ENCODE measurements around the gene CCDC9B.

CCDC9B gene

DNA sequence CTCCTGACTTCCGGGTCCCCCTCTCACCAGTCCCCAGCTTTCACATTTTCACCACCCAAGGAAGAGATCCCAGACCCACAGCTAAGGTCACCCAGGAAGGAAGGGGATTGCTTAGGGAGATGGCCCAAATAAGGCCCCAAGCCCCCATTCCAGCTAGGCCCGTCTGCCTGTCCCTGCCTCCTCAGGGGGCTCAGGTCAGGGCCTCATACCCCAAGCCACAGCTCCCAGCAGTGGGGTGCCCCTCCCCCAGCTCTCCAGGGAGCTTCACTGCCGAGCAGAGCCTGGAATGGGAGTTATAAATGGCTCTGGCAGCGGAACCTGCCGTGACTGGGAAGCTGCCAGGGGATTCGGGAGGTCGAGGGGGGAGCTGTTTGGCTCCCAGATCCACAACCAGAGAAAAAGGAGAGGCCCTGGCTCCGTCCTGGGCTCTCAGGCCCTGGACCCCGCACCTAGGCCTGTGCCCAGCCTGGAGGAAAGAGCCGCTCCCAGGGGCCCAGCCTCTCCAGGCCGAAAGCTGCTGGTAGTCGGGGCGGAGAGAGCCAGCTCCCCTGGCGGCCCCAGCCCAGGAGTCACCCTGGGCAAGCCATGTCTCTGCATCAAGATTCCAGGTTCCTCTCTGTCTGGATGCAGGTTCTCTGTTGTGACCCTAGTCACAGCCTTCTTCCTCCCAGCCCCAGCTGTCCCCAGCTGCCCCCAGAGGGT is 550 bp downstream of the CCDC9B start:
- TF ChIP-seq EZH2 (IDR thresholded peaks at IDR 0.05; ENCODE audit: borderline replicate concordance, low read depth, low read length, severe bottlenecking): no peak
- TF ChIP-seq, protein P1, sequence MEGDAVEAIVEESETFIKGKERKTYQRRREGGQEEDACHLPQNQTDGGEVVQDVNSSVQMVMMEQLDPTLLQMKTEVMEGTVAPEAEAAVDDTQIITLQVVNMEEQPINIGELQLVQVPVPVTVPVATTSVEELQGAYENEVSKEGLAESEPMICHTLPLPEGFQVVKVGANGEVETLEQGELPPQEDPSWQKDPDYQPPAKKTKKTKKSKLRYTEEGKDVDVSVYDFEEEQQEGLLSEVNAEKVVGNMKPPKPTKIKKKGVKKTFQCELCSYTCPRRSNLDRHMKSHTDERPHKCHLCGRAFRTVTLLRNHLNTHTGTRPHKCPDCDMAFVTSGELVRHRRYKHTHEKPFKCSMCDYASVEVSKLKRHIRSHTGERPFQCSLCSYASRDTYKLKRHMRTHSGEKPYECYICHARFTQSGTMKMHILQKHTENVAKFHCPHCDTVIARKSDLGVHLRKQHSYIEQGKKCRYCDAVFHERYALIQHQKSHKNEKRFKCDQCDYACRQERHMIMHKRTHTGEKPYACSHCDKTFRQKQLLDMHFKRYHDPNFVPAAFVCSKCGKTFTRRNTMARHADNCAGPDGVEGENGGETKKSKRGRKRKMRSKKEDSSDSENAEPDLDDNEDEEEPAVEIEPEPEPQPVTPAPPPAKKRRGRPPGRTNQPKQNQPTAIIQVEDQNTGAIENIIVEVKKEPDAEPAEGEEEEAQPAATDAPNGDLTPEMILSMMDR (IDR thresholded peaks at IDR 0.05; ENCODE audit: borderline replicate concordance, extremely low read depth, low read length, poor library complexity, severe bottlenecking): no peak
- Histone ChIP-seq H3K9ac (ENCODE audit: low read depth, low read length) (no peak overlapping the region), H3K36me3 (ENCODE audit: insufficient read depth, low read length) (no peaks in the 10 kb centered on the region), H3K79me2 (ENCODE audit: insufficient read depth, low read length) (no peaks in the 10 kb centered on the region), H2AFZ (ENCODE audit: low read depth, low read length) (no peak overlapping the region), H3K27ac (ENCODE audit: low read length) (no peak overlapping the region), H3K4me1 (ENCODE audit: insufficient read depth, low read length) (peaks cover 15% of the 10 kb centered on the region), H3K27me3 (ENCODE audit: insufficient read depth, low read length, poor library complexity) (no peaks in the 10 kb centered on the region), H3K4me3 (ENCODE audit: low read depth in 1 of 2, low read length in 2 of 2) (no peak overlapping the region), H4K20me1 (ENCODE audit: insufficient read depth, low read length) (no peaks in the 10 kb centered on the region), H3K4me2 (ENCODE audit: insufficient read depth, low read length) (no peak overlapping the region), H3K9me3 (ENCODE audit: insufficient read depth, low read length, severe bottlenecking) (no peaks in the 10 kb centered on the region)
- ATAC-seq (ENCODE audit: insufficient read depth, low read depth) (no peak), DNase-seq (no peak)

DNA sequence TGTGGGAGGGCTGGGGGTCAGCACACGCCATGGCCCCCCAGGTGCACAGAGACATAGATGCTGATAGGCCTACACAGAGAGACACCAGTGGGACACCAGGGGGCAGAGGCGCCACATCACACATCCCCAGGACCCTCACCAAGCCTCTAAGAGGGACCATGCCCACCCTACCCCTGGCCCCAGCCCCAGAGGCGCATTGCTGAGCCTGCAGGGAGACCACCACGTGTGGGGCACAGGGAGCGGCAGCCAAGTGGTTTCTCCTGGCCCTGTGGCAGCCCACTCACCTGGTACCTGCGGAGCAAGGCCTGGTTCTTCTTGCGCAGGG is 1.2 kb downstream of the CCDC9B start:
- H3K27ac ChIP-seq (ENCODE audit: low read length): no peak overlapping the region
- no peaks in the 10 kb centered on the region for H3K79me2 ChIP-seq (ENCODE audit: insufficient read depth, low read length)
- no peaks in the 10 kb centered on the region for H3K27me3 ChIP-seq (ENCODE audit: insufficient read depth, low read length, poor library complexity)
- H2AFZ ChIP-seq (ENCODE audit: low read depth, low read length): no peak overlapping the region
- no peak overlapping the region for H3K4me2 ChIP-seq (ENCODE audit: insufficient read depth, low read length)
- TF ChIP-seq, protein P1 (IDR thresholded peaks at IDR 0.05; ENCODE audit: borderline replicate concordance, extremely low read depth, low read length, poor library complexity, severe bottlenecking): peak; percentile 8
- TF ChIP-seq EZH2 (IDR thresholded peaks at IDR 0.05; ENCODE audit: borderline replicate concordance, low read depth, low read length, severe bottlenecking): no peak
- ATAC-seq (ENCODE audit: insufficient read depth, low read depth): no peak
- peaks cover 18% of the 10 kb centered on the region for H3K4me1 ChIP-seq (ENCODE audit: insufficient read depth, low read length)
- no peaks in the 10 kb centered on the region for H3K36me3 ChIP-seq (ENCODE audit: insufficient read depth, low read length)
- no peak overlapping the region for H3K4me3 ChIP-seq (ENCODE audit: low read depth in 1 of 2, low read length in 2 of 2)
- H4K20me1 ChIP-seq (ENCODE audit: insufficient read depth, low read length): no peaks in the 10 kb centered on the region
- no peaks in the 10 kb centered on the region for H3K9me3 ChIP-seq (ENCODE audit: insufficient read depth, low read length, severe bottlenecking)
- H3K9ac ChIP-seq (ENCODE audit: low read depth, low read length): no peak overlapping the region
- no peak for DNase-seq

DNA sequence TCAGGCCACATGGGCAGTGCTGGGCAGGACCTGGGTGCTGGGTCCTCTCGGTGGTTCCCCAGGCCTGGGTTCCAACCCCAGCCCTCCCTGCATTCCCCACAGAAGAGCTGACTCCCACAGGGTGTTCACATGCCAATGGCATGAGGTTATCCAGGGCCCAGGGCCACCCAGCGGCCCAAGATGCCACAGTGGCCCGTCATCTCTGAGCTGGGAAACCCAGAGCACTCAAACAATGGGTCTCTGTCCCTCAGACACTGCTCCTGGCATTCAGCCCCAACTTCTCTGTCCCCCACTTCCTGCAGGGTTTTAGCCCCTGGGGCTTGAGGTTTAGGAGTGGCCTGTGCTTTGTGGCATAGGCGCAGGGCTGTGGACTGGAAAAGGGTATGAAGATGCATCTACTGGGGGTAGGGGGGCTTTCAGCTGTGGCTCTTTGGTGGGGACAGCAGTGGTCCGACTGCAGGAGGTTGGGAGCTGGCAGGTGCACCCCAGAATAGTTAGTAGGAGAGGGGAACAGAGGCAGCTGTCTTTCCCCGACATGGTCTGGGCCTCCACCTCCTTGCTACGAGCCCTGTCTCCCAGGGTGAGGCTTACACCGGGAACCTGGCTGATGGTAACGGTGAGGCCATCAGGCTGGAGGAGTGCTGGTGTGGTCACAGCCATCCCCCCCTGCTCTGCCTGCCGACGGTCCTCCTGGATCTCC is 1.7 kb downstream of the CCDC9B start:
- no peak for TF ChIP-seq EZH2 (IDR thresholded peaks at IDR 0.05; ENCODE audit: borderline replicate concordance, low read depth, low read length, severe bottlenecking)
- TF ChIP-seq, protein P1 (IDR thresholded peaks at IDR 0.05; ENCODE audit: borderline replicate concordance, extremely low read depth, low read length, poor library complexity, severe bottlenecking): no peak
- Histone ChIP-seq H3K9me3 (ENCODE audit: insufficient read depth, low read length, severe bottlenecking) (no peaks in the 10 kb centered on the region), H3K27ac (ENCODE audit: low read length) (no peak overlapping the region), H3K4me3 (ENCODE audit: low read depth in 1 of 2, low read length in 2 of 2) (no peak overlapping the region), H3K27me3 (ENCODE audit: insufficient read depth, low read length, poor library complexity) (no peaks in the 10 kb centered on the region), H2AFZ (ENCODE audit: low read depth, low read length) (no peak overlapping the region), H3K36me3 (ENCODE audit: insufficient read depth, low read length) (no peaks in the 10 kb centered on the region), H3K9ac (ENCODE audit: low read depth, low read length) (no peak overlapping the region), H3K79me2 (ENCODE audit: insufficient read depth, low read length) (no peaks in the 10 kb centered on the region), H3K4me2 (ENCODE audit: insufficient read depth, low read length) (no peak overlapping the region), H3K4me1 (ENCODE audit: insufficient read depth, low read length) (peaks cover 23% of the 10 kb centered on the region), H4K20me1 (ENCODE audit: insufficient read depth, low read length) (no peaks in the 10 kb centered on the region)
- ATAC-seq (ENCODE audit: insufficient read depth, low read depth) (no peak), DNase-seq (no peak)

Measured in DND-41 (cell line).